GM18498 (cell line): ENCODE data around the gene KDELR1.

Experiments
- ATAC-seq: cut with Tn5 transposase; IDR thresholded peaks from one replicate; pipeline ENCODE4 v1.9.1; 2021; ENCODE audit warnings: mild to moderate bottlenecking, moderate library complexity; ENCODE audit not compliant: unreplicated experiment

The KDELR1 gene

DNA sequence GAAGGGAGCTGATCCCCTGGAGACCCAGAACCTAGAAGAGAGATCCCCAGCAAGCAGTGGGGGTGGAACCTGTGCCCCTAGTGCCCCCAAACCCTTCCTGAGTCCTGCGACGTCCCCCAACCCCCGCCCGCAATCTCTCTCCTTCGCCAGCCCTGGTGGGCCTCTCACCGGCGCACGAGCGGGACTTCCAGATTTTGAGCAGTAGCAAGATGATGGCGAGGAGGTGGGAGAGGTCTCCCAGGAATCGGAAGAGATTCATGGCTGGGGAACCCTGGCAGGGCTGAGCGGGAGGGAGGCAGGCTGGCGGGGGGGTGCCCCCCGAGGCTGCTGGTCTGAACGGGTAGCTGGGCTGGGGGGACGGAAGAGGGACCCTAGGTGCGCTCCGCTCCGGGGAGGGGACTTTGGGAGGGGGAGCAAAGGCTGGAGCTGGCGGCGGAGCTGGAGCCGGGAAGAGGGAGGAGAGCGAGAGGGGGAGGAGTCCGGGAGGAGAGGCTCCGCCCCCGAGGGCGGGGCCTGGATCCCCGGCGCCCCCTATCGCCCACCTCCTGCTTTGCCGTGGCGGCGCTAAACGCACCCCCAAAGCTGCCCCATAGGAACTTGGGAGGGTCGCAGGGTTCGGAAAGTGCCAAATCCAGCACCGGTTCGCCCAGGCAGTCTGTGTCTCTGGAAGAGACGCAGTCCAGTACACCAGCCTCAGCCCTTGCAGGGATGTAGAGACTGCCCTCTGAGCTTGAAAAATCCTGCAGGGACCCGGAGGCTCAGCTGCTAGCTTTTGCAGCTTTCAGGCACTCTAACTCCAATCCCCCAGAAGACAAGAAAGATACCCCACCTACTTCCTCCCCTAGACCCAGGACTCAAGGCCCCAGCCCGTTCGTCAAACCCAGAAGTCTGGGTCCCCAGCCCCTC lies at the start of gene KDELR1:
TSS of gene KDELR1 (minus strand) at position 452 of the 906 bp plus-strand sequence. CDS start at position 259, 193 bp downstream.
- peak; percentile 75 for ATAC-seq

DNA sequence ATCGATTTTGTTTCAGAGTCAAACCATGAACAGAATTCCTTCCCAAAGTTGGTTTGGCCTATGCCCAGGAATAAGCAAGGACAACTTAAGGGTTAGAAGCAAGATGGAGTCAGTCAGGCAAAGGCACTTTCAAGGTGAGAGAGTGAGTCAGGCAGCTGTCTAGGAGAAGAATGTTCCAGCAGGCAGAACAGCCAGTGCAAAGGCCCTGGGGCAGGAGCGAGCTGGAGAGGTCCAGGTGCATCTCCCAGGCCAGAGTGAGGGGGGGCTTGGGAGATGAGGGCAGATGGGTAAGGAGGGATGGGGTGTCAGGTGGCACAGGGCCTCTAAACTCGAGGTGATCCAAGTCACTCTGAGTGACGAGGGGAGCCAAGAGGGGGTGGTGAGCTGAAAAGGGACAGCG lies 45.2 kb upstream of the KDELR1 start:
- ATAC-seq: no peak

DNA sequence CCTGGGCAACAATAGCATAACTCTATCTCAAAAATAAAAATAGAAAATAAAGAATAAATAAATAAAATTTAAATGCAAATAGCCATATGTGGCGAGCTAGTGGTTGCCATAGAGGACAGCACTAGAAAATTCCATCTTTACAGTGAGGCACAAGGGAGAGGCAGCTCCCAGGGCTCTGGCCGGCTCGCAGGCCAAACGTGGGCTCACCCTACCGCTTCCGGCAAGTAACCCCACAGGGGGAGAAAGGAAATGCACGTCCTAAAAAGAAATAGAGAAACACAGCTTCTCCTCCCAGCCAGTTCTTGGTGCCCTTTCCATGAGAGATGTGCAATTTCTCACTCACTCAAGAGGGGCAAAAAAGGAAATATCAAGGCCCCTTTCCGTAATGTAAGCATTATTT lies 42.0 kb upstream of the KDELR1 start:
- no peak for ATAC-seq

DNA sequence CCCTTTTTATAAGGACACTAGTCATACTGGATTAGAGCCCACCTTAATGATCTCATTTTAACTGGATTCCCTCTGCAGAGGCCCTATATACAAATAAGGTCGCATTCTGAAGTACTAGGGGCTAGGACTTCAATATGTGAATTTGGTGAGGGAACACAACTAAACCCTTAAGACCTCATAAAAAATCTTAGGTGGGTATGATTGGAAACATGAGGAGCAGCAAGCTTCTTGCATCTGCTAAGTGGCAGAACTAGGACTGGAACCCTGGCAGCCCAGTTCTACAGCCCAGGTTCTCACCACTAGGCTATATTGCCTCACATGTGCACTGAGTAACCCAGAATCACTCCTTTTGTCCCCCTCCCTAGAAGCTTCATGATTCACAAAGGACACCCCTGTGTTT lies 37.3 kb upstream of the KDELR1 start:
- ATAC-seq: no peak

DNA sequence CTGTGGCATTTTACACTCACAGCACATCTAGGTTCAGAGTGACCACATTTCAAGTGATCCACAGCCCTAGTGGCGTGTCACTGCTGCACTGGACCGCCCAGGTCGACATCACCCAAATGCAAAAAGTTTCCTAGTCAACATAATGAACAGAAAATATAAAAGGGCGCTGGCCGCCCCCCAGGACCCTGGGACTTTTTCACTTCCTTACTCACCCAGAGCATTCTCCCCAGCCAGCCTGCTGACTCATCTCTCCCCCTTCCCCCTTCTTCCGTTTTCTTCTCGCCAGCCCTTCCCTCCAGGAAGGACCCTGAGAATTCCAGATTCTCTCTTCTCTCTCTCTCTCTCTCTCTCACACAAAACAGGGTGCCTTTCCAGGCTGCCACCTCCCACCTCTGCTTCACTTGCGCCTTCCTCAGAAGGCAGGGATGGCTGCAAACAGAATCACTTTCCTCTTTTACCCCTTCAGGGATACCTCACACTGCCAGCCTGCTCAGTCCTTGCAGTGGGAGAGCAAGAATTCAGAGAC lies 33.4 kb upstream of the KDELR1 start:
- ATAC-seq: no peak

DNA sequence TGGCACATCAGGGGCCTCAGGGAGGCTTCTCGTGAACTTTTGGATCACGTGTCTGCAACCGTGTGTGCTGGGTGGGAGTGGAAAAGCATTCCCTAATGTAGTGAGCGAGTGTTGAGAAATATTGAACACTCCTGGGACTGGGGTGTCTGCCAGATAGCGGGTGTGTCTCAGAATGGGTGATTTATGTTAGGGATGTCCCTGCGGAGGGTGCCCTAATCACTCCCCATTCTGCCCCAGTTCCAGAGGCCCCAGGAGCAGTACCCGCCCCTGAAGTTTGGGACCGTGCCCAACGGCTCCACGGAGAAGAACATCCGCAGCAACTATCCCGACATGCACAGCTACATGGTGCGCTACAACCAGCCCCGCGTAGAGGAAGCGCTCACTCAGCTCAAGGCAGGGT lies 30.2 kb upstream of the KDELR1 start:
- ATAC-seq: no peak

DNA sequence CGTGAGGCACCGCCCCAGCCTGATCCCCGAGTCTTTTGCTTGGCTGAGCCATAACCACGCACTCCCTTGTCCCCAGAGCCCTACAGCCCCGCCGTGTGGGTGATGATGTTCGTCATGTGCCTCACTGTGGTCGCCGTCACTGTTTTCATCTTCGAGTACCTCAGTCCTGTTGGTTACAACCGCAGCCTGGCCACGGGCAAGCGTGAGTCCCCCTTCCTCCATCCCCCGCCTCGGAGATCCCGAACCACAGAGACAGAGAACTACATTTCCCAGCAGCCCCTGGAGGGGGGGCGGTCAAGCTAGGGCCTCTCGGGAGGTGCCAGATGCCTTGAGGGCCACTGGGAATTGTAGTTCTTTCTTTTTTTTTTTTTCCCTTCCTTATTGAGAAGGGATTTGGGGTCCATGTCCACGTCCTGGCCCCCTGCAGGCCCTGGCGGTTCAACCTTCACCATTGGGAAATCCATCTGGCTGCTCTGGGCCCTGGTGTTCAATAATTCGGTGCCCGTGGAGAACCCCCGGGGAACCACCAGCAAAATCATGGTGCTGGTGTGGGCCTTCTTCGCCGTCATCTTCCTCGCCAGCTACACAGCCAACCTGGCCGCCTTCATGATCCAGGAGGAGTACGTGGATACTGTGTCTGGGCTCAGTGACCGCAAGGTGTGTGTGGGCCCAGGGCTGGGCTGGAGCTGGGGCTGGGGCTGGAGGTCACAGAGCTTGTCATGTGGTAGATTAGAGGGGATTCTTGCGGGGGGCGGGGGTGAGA lies 28.0 kb upstream of the KDELR1 start:
- ATAC-seq: no peak

DNA sequence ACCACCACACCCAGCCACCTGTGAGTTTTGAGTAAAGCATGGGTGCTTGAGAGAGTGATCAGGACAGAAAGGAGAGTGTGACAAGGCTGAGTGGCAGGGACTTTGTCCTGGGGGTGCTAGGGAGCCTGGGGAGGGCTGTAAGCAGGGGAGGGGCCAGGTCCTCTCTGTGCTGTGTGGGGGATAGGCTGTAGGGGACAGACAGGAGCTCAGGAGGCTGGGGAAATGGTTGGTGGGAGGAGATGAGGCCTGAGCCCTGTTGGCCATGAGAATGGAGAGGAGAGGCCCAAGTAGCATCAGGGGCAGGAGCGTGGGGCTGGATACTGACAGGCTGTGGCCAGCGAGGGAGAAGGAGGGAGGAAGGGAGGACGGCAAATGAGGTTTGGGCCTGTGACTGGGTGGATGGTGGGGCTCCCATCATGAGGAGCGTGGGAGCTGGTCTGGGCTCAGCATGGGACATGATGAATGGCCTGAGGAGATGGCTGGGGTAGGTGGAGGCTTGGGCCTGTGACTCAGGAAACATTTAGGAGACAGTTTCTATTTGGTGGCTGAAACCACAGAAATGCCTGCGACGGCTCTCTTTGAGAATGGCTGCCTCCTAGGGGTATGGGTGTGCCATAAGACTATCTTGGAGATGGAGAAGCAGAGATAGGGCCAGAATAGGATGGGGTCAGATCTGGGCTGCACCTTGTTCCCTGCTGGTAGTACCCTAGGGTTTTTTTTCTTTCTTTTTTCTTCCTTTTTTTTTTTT lies 27.1 kb upstream of the KDELR1 start:
- ATAC-seq: no peak

DNA sequence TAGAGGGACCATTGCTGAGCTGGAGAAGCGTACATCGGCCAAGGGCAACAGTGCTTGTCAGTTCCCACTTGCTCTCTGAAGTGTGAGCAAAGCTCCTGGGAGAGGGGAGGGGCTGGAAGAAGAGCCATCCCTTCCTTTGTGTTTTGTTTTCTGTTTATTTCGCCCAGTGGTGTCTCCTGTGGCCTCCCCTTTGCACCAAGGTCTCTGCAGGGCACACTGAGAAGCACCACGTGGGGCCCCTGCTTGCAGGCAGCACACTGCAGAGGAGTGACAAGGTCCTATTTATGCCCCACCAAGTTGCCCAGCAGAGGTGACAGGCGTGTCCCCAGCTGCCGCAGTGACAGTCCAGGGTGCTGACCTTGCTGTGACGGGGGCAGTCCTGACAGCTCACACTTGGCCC lies 26.1 kb upstream of the KDELR1 start:
- no peak for ATAC-seq

DNA sequence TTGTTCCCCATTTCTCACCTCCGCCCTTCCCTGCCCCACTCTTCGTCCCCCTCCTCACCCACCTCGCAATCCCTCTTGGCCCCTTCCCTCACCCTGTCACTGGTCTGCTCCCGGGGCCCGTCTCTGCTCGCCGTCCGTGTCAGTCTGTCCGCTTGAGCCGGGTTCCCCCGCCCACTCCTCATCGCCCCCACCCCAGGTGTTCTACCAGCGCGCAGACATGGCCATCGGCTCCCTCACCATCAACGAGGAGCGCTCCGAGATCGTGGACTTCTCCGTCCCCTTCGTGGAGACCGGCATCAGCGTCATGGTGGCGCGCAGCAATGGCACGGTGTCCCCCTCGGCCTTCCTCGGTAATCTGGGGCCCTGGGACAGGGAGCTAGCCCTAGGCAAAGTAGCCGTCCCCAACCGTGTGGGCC lies 24.5 kb upstream of the KDELR1 start:
- no peak for ATAC-seq

DNA sequence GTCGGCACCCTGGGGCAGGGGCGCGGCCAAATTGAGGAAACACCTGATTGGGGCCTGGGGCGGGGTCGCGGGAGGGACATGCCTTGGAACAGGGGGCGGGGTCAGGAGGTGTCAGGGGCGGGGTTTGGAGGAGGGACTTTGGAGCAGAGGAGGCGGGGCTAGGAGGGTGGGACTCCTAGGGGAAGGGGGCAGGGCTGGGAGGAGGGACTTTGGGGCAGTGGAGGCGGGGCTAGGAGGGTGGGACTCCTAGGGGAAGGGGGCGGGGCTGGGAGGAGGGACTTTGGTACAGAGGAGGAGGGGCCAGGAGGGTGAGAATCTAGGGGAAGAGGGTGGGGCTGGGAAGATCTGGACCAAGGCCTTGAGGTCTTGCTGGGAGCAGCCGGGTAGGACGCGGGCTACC lies 24.0 kb upstream of the KDELR1 start:
- no peak for ATAC-seq

DNA sequence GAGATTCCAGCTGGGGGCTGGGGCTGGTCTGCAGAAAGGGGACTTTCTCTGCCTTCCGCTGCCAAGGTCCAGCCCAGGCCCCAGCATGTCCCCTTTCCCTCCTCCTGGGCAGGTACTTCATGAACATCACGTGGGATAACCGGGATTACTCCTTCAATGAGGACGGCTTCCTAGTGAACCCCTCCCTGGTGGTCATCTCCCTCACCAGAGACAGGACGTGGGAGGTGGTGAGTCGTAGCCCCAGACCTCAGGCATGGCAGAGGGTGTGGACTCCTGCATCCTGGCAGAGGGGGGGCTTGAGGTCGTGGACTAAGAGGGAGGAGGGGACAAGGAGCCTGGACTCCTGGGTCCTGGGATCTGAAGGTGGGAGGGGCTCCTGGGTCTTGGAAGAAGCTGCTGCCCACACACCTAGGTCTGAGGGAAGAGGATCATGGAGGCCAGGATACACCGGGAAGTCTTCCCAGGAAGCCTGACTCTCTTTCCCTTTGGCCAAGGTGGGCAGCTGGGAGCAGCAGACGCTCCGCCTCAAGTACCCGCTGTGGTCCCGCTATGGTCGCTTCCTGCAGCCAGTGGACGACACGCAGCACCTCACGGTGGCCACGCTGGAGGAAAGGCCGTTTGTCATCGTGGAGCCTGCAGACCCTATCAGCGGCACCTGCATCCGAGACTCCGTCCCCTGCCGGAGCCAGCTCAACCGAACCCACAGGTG lies 22.7 kb upstream of the KDELR1 start:
- ATAC-seq: no peak

DNA sequence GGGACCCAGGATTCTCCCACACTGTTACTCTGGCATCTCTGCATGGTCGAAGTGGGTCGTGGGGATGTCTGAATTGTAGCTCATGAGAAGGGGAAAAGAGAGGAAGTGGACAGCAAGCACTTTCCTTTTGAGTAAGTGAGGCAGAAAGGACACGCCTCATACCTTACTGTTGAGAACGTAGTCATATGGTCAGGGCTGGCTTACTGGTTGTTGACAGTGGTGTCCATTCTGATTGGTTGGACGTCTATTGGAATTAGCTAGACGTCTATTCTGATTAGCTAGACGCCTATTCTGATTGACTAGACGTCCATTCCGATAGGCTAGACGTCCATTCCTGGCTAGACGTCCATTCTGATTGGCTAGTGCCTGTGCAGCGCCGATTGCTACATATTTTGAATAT lies 14.5 kb upstream of the KDELR1 start:
- ATAC-seq: no peak

DNA sequence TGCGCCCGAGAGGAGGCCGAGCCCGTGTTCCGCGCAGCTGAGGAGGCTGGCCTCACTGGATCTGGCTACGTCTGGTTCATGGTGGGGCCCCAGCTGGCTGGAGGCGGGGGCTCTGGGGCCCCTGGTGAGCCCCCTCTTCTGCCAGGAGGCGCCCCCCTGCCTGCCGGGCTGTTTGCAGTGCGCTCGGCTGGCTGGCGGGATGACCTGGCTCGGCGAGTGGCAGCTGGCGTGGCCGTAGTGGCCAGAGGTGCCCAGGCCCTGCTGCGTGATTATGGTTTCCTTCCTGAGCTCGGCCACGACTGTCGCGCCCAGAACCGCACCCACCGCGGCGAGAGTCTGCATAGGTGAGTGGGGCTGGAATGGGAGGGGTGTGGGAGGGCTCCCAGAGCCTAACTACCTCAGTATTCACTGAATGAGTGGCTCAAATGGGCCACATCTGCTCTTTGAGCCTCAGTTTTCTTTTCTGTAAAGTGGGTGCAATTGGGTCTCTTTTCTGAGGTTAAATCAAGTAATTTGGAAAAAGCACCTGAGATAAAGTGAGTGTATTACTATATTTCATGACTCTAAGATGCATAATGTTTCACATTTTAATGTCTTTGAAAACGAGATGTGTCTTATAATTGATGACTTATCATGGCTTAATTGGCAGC lies 13.8 kb upstream of the KDELR1 start:
- no peak for ATAC-seq

DNA sequence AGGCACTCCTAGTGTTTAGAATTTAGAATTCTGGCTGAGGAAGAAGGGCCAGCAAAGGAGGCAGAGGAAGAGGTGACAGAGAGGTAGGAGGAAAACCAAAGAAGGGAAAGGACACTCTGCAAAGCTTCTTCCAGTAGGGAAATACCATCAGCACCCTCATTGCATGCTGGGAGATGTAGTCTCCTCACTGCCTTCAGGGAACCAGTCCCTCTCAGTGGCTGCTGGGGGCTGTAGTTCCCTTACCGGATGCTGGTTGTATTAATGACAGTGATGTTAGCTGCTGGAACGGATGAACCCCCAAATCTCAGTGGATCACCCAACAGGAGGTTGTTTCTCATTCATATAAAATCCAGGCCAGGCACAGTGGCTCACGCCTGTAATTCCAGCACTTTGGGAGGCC lies 12.3 kb upstream of the KDELR1 start:
- peak; percentile 72 for ATAC-seq

DNA sequence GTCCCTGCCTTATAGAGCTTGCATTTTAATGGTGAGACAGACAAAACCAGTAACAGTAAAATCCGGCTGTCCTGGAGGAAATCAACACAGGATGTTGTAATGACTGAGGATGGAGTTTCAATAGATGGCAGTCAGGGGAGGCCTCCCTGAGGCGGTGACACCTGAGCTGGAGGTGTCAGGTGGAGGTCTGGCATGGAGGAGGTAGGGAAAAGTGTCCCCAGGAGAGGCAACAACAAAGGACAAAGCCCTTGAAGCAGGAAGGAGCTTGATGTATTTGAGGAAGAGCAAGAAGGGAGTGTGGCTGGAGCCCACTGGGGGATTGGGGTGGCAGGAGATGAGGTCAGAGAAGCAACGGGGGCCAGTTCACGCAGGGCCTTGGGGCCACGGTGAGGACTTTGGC lies 9.9 kb upstream of the KDELR1 start:
- ATAC-seq: no peak

DNA sequence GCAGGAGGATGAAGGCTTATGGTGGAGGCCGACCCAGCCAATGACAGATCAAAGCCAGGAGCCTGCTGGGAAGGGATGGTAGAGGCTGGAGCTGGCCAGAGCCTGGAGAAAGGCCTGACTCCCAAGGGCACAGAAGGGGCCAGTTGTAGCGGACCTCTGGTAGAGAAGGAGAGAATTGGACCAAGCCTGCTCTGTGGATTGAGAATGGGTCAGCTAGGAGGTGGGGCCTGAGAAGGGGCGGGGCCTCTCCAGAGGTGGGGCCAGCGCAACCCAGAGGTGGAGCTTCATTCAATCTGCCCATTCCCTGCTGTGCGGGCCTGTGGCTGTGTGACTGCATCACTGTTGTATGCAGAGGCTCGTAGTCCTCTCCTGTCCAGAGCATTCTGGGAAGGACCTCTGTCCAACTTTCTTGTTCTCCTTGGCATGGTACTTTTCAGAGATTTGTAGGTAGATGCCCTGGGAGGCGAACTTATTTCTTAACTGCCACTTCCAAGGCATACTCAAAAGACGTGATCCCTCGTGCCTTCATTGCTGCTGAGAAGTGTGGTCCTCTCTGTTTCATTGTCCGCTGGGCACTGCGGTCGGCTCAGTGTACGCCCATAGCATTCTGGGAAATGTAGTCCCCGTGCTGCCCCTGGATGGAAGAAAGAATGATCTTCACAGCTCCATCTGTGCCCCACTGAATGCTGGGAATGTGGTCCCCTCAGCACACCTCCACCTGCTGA lies 8.8 kb upstream of the KDELR1 start:
- no peak for ATAC-seq

DNA sequence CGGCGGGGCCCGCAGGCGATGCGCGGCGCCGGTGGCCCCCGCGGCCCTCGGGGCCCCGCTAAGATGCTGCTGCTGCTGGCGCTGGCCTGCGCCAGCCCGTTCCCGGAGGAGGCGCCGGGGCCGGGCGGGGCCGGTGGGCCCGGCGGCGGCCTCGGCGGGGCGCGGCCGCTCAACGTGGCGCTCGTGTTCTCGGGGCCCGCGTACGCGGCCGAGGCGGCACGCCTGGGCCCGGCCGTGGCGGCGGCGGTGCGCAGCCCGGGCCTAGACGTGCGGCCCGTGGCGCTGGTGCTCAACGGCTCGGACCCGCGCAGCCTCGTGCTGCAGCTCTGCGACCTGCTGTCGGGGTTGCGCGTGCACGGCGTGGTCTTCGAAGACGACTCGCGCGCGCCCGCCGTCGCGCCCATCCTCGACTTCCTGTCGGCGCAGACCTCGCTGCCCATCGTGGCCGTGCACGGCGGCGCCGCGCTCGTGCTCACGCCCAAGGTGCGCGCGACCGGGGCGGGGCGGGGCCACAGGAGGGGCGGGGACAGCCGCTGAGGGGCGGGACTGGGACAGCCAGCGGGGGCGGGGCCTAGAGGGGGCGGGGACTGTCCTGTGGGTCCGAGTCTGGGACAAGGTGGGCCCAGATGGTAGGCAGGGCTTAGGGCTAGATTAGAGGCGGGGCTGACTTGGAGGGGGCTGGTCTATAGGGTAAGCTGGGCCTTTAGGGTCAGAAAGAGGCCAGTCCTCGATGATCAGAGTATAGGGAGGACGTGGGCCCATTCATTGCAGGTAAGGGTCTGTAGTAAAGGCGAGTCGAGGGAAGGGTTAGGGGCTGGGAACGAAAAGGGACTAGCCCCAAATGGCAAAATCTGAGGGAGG lies 7.3 kb upstream of the KDELR1 start:
- ATAC-seq: no peak

DNA sequence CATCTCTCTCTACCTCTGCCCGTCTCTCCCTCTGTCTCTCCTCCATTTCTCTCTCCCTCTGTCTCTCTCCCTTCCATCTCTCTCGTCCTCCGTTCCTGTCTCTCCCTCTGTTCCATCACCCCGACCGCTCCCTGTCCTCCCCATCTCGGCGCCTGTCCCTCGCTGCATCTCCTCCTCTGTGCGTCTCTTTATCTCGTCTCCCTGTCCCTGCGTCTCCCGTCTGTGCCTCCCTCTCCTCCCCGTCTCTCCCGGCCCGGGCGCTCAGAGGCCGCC lies 6.7 kb upstream of the KDELR1 start:
- ATAC-seq: no peak
